OCI-LY3 (cell line): ENCODE results near the gene LRP3.

Experiments
- EZH2phosphoT487 ChIP-seq: fragments of 200-600 bp; shearing (Covaris generic); IDR thresholded peaks from 2 replicates; pipeline ENCODE4 v1.6.1; 2018; ENCODE audit warnings: antibody characterized with exemption, mixed run types, low read depth
- TF ChIP-seq, protein P1 (sequence below): fragments of 200-600, 300-600 bp; sonication (generic); IDR thresholded peaks from 2 replicates; pipeline ENCODE4 v1.5.1; 2014; ENCODE audit warnings: antibody characterized with exemption, low read length, low read depth

DNA sequence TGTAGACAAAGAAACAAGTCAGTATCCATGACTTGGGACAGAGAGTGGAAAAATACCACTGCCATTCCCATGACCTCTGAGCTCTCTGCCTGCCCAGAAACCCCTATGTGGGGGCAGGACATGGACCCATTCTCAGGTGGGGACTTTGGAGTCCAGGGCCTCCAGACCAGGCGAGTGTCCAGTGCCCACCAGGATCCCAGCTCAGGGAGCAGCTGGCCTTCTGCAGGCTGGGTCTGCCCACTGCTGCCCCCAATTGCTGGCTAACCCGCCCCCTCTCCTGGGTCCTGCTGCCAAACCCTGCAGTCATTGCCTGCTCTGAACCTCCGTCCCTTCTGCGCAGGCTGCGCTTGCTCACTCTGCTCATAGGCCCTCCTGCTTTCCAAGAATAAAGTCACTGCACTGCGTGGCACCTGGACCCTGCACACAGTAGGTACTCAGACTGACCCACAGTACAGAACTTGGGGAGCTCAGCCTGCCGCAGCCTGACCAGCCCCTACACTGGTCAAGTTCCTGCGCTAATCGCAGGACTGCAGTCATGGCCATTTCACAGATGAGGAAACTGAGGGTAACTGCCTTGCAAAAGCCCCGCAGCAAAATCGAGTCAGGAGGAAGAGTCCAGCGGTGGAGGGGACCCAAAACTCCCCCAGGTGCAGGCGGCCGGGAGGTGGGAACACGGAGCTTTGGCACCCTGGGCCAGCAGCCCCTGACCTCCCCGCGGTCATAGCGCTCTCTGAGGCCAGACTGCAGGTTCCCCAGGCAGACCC lies 30.7 kb downstream of the LRP3 start:
- TF ChIP-seq, protein P1, sequence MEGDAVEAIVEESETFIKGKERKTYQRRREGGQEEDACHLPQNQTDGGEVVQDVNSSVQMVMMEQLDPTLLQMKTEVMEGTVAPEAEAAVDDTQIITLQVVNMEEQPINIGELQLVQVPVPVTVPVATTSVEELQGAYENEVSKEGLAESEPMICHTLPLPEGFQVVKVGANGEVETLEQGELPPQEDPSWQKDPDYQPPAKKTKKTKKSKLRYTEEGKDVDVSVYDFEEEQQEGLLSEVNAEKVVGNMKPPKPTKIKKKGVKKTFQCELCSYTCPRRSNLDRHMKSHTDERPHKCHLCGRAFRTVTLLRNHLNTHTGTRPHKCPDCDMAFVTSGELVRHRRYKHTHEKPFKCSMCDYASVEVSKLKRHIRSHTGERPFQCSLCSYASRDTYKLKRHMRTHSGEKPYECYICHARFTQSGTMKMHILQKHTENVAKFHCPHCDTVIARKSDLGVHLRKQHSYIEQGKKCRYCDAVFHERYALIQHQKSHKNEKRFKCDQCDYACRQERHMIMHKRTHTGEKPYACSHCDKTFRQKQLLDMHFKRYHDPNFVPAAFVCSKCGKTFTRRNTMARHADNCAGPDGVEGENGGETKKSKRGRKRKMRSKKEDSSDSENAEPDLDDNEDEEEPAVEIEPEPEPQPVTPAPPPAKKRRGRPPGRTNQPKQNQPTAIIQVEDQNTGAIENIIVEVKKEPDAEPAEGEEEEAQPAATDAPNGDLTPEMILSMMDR = no peak
- TF ChIP-seq EZH2phosphoT487 = no peak
